Ectodermal cell (in vitro differentiated cells): ENCODE data around the gene CDC25A.

ENCODE experiments used
- H3K27ac ChIP-seq: 2 replicates; pipeline ENCODE4 v1.7.0; 2013; ENCODE audit warnings: mild to moderate bottlenecking, low read depth, low read length; ENCODE audit not compliant: insufficient read depth, poor library complexity, severe bottlenecking
- H3K27me3 ChIP-seq: 2 replicates; pipeline ENCODE4 v1.7.0; 2013; ENCODE audit warnings: mild to moderate bottlenecking, low read length; ENCODE audit not compliant: insufficient read depth, control insufficient read depth, poor library complexity, severe bottlenecking
- H3K36me3 ChIP-seq: one replicate; pipeline ENCODE4 v1.7.0; 2013; ENCODE audit warnings: low read length; ENCODE audit not compliant: control insufficient read depth, insufficient read depth
- H3K4me1 ChIP-seq: one replicate; pipeline ENCODE4 v1.7.0; 2013; ENCODE audit warnings: low read length; ENCODE audit not compliant: control insufficient read depth, insufficient read depth
- H3K4me3 ChIP-seq: 2 replicates; pipeline ENCODE4 v1.7.0; 2013; ENCODE audit warnings: low read depth, low read length, control low read depth; ENCODE audit not compliant: insufficient read depth
- H3K9me3 ChIP-seq: 2 replicates; pipeline ENCODE4 v1.7.0; 2013; ENCODE audit warnings: mild to moderate bottlenecking, low read length, moderate library complexity; ENCODE audit not compliant: control insufficient read depth
- WGBS, 2 experiments: methylation state at CpG; one replicate each; pipeline ENCODE4 v1.1.7; 2013; ENCODE audit warnings: missing lambda C conversion rate in 2 of 2; 5-methylcytosine and 5-hydroxymethylcytosine counted together

The CDC25A gene

GRCh38 chr3:48128774-48129173, 59.4 kb downstream of the CDC25A start:
- H3K4me1 ChIP-seq, result peaks cover 14% of the 10 kb centered on the region
- H3K27me3 ChIP-seq, result no peaks in the 10 kb centered on the region
- no peak overlapping the region for H3K4me3 ChIP-seq
- H3K27ac ChIP-seq, result no peak overlapping the region
- no peaks in the 10 kb centered on the region for H3K9me3 ChIP-seq
- 63% methylated on average over 1 of the region's 1 CpG; no CpG with 5 or more reads in 1 of the 2 experiments for whole genome bisulfite sequencing, 2 experiments
- H3K36me3 ChIP-seq, result no peaks in the 10 kb centered on the region

GRCh38 chr3:48125886-48126622, 62.2 kb downstream of the CDC25A start:
- H3K27ac ChIP-seq, result no peak overlapping the region
- H3K4me1 ChIP-seq, result peaks cover 14% of the 10 kb centered on the region
- no peaks in the 10 kb centered on the region for H3K27me3 ChIP-seq
- H3K4me3 ChIP-seq, result no peak overlapping the region
- WGBS, 2 experiments, result 92 to 93% methylated on average over 9 of the region's 9 CpGs
- H3K9me3 ChIP-seq, result no peaks in the 10 kb centered on the region
- no peaks in the 10 kb centered on the region for H3K36me3 ChIP-seq

GRCh38 chr3:48125013-48125705, 63.1 kb downstream of the CDC25A start:
- Histone ChIP-seq H3K27ac (no peak overlapping the region), H3K27me3 (no peaks in the 10 kb centered on the region), H3K4me3 (no peak overlapping the region), H3K9me3 (no peaks in the 10 kb centered on the region), H3K36me3 (no peaks in the 10 kb centered on the region), H3K4me1 (peaks cover 7% of the 10 kb centered on the region)
- 85% methylated on average over 8 of the region's 8 CpGs for WGBS, 2 experiments

- no peaks in the 10 kb centered on the region for H3K36me3 ChIP-seq
- 96% methylated on average over 5 to 6 of the region's 6 CpGs for WGBS, 2 experiments
- H3K27me3 ChIP-seq, result no peaks in the 10 kb centered on the region
- no peak overlapping the region for H3K4me3 ChIP-seq
- peaks cover 7% of the 10 kb centered on the region for H3K4me1 ChIP-seq
- no peaks in the 10 kb centered on the region for H3K9me3 ChIP-seq
- H3K27ac ChIP-seq, result no peak overlapping the region
Measured at GRCh38 chr3:48123346-48123745, 64.9 kb downstream of the CDC25A start.

GRCh38 chr3:48122504-48122903, 65.7 kb downstream of the CDC25A start:
- WGBS, 2 experiments, result 82 to 96% methylated on average over 4 to 5 of the region's 5 CpGs
- Histone ChIP-seq H3K36me3 (no peaks in the 10 kb centered on the region), H3K4me3 (no peak overlapping the region), H3K4me1 (peaks cover 8% of the 10 kb centered on the region), H3K9me3 (no peaks in the 10 kb centered on the region), H3K27ac (no peak overlapping the region), H3K27me3 (no peaks in the 10 kb centered on the region)

- 80 to 83% methylated on average over 1 of the region's 1 CpG for WGBS, 2 experiments
Measured at GRCh38 chr3:48120223-48120622, 68.0 kb downstream of the CDC25A start.

GRCh38 chr3:48119505-48120193, 68.6 kb downstream of the CDC25A start:
- 88 to 94% methylated on average over 3 to 4 of the region's 4 CpGs for WGBS, 2 experiments
- H3K4me3 ChIP-seq, result no peak overlapping the region
- H3K36me3 ChIP-seq, result no peaks in the 10 kb centered on the region
- H3K4me1 ChIP-seq, result peaks cover 3% of the 10 kb centered on the region
- H3K27me3 ChIP-seq, result no peaks in the 10 kb centered on the region
- H3K27ac ChIP-seq, result no peak overlapping the region
- no peaks in the 10 kb centered on the region for H3K9me3 ChIP-seq

More at GRCh38 chr3:48120223-48120622, 68.0 kb downstream of the CDC25A start:
- H3K27ac ChIP-seq, result no peak overlapping the region
- H3K9me3 ChIP-seq, result no peaks in the 10 kb centered on the region
- H3K4me1 ChIP-seq, result peaks cover 4% of the 10 kb centered on the region
- H3K4me3 ChIP-seq, result no peak overlapping the region
- H3K27me3 ChIP-seq, result no peaks in the 10 kb centered on the region
- H3K36me3 ChIP-seq, result no peaks in the 10 kb centered on the region

DNA sequence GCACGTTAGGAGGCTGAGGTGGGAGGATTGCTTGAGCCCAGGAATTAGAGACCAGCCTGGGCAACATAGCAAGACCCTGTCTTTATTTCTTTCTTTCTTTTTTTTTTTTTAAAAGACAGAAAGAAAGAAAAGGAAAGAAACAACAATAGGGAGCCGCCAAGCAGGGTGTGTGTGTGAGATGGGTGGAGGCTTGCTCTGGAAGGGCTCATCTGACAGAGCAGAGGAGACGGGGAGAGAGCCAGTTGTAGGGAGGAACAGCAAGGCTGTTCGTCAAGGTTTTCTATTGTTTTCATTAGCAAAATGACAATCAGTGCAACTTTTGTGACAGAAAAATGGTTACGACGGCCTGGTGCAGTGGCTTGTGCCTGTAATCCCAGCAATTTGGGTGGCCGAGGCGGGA, 69.3 kb downstream of the CDC25A start:
- H3K36me3 ChIP-seq, result no peaks in the 10 kb centered on the region
- H3K27ac ChIP-seq, result no peak overlapping the region
- 86 to 91% methylated on average over 8 of the region's 8 CpGs for WGBS, 2 experiments
- no peak overlapping the region for H3K4me3 ChIP-seq
- H3K4me1 ChIP-seq, result peaks cover 3% of the 10 kb centered on the region
- H3K9me3 ChIP-seq, result no peaks in the 10 kb centered on the region
- no peaks in the 10 kb centered on the region for H3K27me3 ChIP-seq

GRCh38 chr3:48118322-48118721, 69.9 kb downstream of the CDC25A start:
- H3K27me3 ChIP-seq, result no peaks in the 10 kb centered on the region
- peaks cover 3% of the 10 kb centered on the region for H3K4me1 ChIP-seq
- H3K9me3 ChIP-seq, result no peaks in the 10 kb centered on the region
- WGBS, 2 experiments, result 42 to 52% methylated on average over 7 of the region's 7 CpGs
- no peak overlapping the region for H3K4me3 ChIP-seq
- no peak overlapping the region for H3K27ac ChIP-seq
- H3K36me3 ChIP-seq, result no peaks in the 10 kb centered on the region

GRCh38 chr3:48112813-48113212, 75.4 kb downstream of the CDC25A start:
- WGBS, 2 experiments, result 89 to 95% methylated on average over 1 of the region's 1 CpG
- Histone ChIP-seq H3K36me3 (no peaks in the 10 kb centered on the region), H3K4me3 (no peak overlapping the region), H3K9me3 (no peaks in the 10 kb centered on the region), H3K27ac (no peak overlapping the region), H3K27me3 (no peaks in the 10 kb centered on the region), H3K4me1 (no peaks in the 10 kb centered on the region)
